ENCODE results near the gene PIGQ. TPM values are rescaled to one million over a fixed set of nuclear protein-coding genes. Genes with fewer than 3 reads are reported as not detected.

Gene PIGQ
- total RNA-seq, 2 donors from 2014 or later: 21.9 to 24.2 TPM

- Mint-ChIP-seq H3K27ac (no peak overlapping the region), H3K9me3 (no peaks in the 10 kb centered on the region), H3K36me3 (no peaks in the 10 kb centered on the region)
- ATAC-seq: no peak
- no peak for DNase-seq (ENCODE audit: low spot score in 2 of 2)
These were observed 5.8 kb downstream of the PIGQ start for GRCh38 chr16:575354-576196.

GRCh38 chr16:576197-576822, 6.5 kb downstream of the PIGQ start:
- DNase-seq (ENCODE audit: low spot score in 2 of 2) (no peak), ATAC-seq (no peak)
- Mint-ChIP-seq H3K36me3 (no peaks in the 10 kb centered on the region), H3K27ac (no peak overlapping the region), H3K9me3 (no peaks in the 10 kb centered on the region)

- no peak for ATAC-seq
These were observed 7.0 kb downstream of the PIGQ start for GRCh38 chr16:576823-577201.

GRCh38 chr16:577796-578195, 8.0 kb downstream of the PIGQ start:
- peak overlapping the region in 1 of 2 donors; percentile 50 for H3K27ac Mint-ChIP-seq
- no peaks in the 10 kb centered on the region for H3K9me3 Mint-ChIP-seq
- DNase-seq (ENCODE audit: low spot score in 2 of 2) (no peak), ATAC-seq (no peak)
- H3K36me3 Mint-ChIP-seq: no peaks in the 10 kb centered on the region

More at GRCh38 chr16:576823-577201, 7.0 kb downstream of the PIGQ start:
- H3K9me3 Mint-ChIP-seq: no peaks in the 10 kb centered on the region
- DNase-seq (ENCODE audit: low spot score in 2 of 2): no peak
- H3K27ac Mint-ChIP-seq: no peak overlapping the region
- no peaks in the 10 kb centered on the region for H3K36me3 Mint-ChIP-seq

GRCh38 chr16:578232-578869, 8.6 kb downstream of the PIGQ start:
- no peaks in the 10 kb centered on the region for H3K9me3 Mint-ChIP-seq
- ATAC-seq (no peak), DNase-seq (ENCODE audit: low spot score in 2 of 2) (no peak)
- no peak overlapping the region for H3K27ac Mint-ChIP-seq
- H3K36me3 Mint-ChIP-seq: no peaks in the 10 kb centered on the region

- ATAC-seq: peak; percentile 91 to 94
- Mint-ChIP-seq H3K9me3 (no peaks in the 10 kb centered on the region), H3K27ac (no peak overlapping the region), H3K36me3 (no peaks in the 10 kb centered on the region)
- peak; percentile 77 to 79 for DNase-seq (ENCODE audit: low spot score in 2 of 2)
These were observed 9.2 kb downstream of the PIGQ start for GRCh38 chr16:578870-579405.

- H3K27ac Mint-ChIP-seq: no peak overlapping the region
- no peak for ATAC-seq
- H3K9me3 Mint-ChIP-seq: no peaks in the 10 kb centered on the region
These were observed 10.6 kb downstream of the PIGQ start for GRCh38 chr16:580141-580945.

GRCh38 chr16:580946-581498, 11.3 kb downstream of the PIGQ start:
- H3K36me3 Mint-ChIP-seq: no peaks in the 10 kb centered on the region
- ATAC-seq (no peak), DNase-seq (ENCODE audit: low spot score in 2 of 2) (no peak)
- H3K9me3 Mint-ChIP-seq: no peaks in the 10 kb centered on the region
- H3K27ac Mint-ChIP-seq: no peak overlapping the region

More at GRCh38 chr16:580141-580945, 10.6 kb downstream of the PIGQ start:
- no peaks in the 10 kb centered on the region for H3K36me3 Mint-ChIP-seq
- DNase-seq (ENCODE audit: low spot score in 2 of 2): no peak

- ATAC-seq (no peak), DNase-seq (ENCODE audit: low spot score in 2 of 2) (no peak)
- Mint-ChIP-seq H3K36me3 (peaks cover 0 to under 1% of the 10 kb centered on the region in 2 donors), H3K27ac (no peak overlapping the region), H3K9me3 (no peaks in the 10 kb centered on the region)
These were observed 12.4 kb downstream of the PIGQ start for GRCh38 chr16:582218-582613.

- DNase-seq (ENCODE audit: low spot score in 2 of 2): no peak
- peaks cover 0 to 4% of the 10 kb centered on the region in 2 donors for H3K36me3 Mint-ChIP-seq
- ATAC-seq: no peak
- no peak overlapping the region for H3K27ac Mint-ChIP-seq
- no peaks in the 10 kb centered on the region for H3K9me3 Mint-ChIP-seq
These were observed 13.0 kb downstream of the PIGQ start for GRCh38 chr16:582614-583331.

- Mint-ChIP-seq H3K9me3 (no peaks in the 10 kb centered on the region), H3K27ac (no peak overlapping the region), H3K36me3 (peaks cover 6 to 7% of the 10 kb centered on the region in 2 donors)
- ATAC-seq (no peak), DNase-seq (ENCODE audit: low spot score in 2 of 2) (no peak)
These were observed 13.7 kb downstream of the PIGQ start for GRCh38 chr16:583470-583814.

- no peak overlapping the region for H3K27ac Mint-ChIP-seq
- DNase-seq (ENCODE audit: low spot score in 2 of 2): no peak
- H3K9me3 Mint-ChIP-seq: no peaks in the 10 kb centered on the region
- peaks cover 9 to 10% of the 10 kb centered on the region in 2 donors for H3K36me3 Mint-ChIP-seq
- no peak for ATAC-seq
These were observed 14.2 kb downstream of the PIGQ start for GRCh38 chr16:583815-584591.

GRCh38 chr16:585351-585750, 15.6 kb downstream of the PIGQ start:
- DNase-seq (ENCODE audit: low spot score in 2 of 2) (no peak), ATAC-seq (no peak)
- no peaks in the 10 kb centered on the region for H3K9me3 Mint-ChIP-seq
- peak overlapping the region in 1 of 2 donors; percentile 32 for H3K27ac Mint-ChIP-seq
- peaks cover 9 to 10% of the 10 kb centered on the region in 2 donors for H3K36me3 Mint-ChIP-seq

- peaks cover 10 to 16% of the 10 kb centered on the region in 2 donors for H3K36me3 Mint-ChIP-seq
- no peaks in the 10 kb centered on the region for H3K9me3 Mint-ChIP-seq
- DNase-seq (ENCODE audit: low spot score in 2 of 2): no peak
- peak overlapping the region; percentile 47 to 94 for H3K27ac Mint-ChIP-seq
- no peak for ATAC-seq
These were observed 16.4 kb downstream of the PIGQ start for GRCh38 chr16:586047-586644.
